Neural cell (in vitro differentiated cells): ENCODE results near the gene MRPL44.

Source experiments
- CTCF ChIP-seq: fragments of 450-650 bp; IDR thresholded peaks from 2 replicates; pipeline ENCODE4 v1.5.1; 2014; ENCODE audit warnings: antibody characterized with exemption, mild to moderate bottlenecking, moderate library complexity; ENCODE audit not compliant: poor library complexity, severe bottlenecking
- EP300 ChIP-seq: fragments of 450-650 bp; conservative IDR thresholded peaks from 2 replicates; pipeline ENCODE4 v1.6.1; 2014; ENCODE audit warnings: antibody characterized with exemption, mild to moderate bottlenecking, moderate library complexity; ENCODE audit not compliant: poor library complexity, severe bottlenecking
- EZH2 ChIP-seq: fragments of 200-600, 300-800 bp; shearing (Covaris generic), sonication (generic); IDR thresholded peaks from 2 replicates; pipeline ENCODE4 v1.6.1; 2014; ENCODE audit warnings: antibody characterized with exemption, low read length, borderline replicate concordance, mild to moderate bottlenecking; ENCODE audit not compliant: insufficient read depth, poor library complexity, severe bottlenecking
- POLR2AphosphoS5 ChIP-seq: IDR thresholded peaks from 2 replicates; pipeline ENCODE4 v1.6.1; 2012
- RAD21 ChIP-seq: fragments of 450-650 bp; conservative IDR thresholded peaks from 2 replicates; pipeline ENCODE4 v1.6.1; 2014; ENCODE audit warnings: antibody characterized with exemption, mild to moderate bottlenecking, moderate library complexity
- REST ChIP-seq: IDR thresholded peaks from 2 replicates; pipeline ENCODE4 v1.6.1; 2012; ENCODE audit warnings: borderline replicate concordance
- SMC3 ChIP-seq: fragments of 450-650 bp; conservative IDR thresholded peaks from 2 replicates; pipeline ENCODE4 v1.6.1; 2014; ENCODE audit warnings: antibody characterized with exemption, mild to moderate bottlenecking, moderate library complexity; ENCODE audit not compliant: poor library complexity
- TAF1 ChIP-seq: IDR thresholded peaks from 2 replicates; pipeline ENCODE4 v1.6.1; 2012; ENCODE audit warnings: low read depth

GRCh38 chr2:223969856-223970255 lies 12.6 kb downstream of the MRPL44 start:
- TF ChIP-seq CTCF, result no peak
- no peak for TF ChIP-seq POLR2AphosphoS5
- no peak for TF ChIP-seq EZH2
- no peak for TF ChIP-seq SMC3
- no peak for TF ChIP-seq TAF1
- no peak for TF ChIP-seq REST
- TF ChIP-seq EP300, result no peak
- TF ChIP-seq RAD21, result no peak
